Measurements from ENCODE around the gene TNS4.

TNS4 gene

DNA sequence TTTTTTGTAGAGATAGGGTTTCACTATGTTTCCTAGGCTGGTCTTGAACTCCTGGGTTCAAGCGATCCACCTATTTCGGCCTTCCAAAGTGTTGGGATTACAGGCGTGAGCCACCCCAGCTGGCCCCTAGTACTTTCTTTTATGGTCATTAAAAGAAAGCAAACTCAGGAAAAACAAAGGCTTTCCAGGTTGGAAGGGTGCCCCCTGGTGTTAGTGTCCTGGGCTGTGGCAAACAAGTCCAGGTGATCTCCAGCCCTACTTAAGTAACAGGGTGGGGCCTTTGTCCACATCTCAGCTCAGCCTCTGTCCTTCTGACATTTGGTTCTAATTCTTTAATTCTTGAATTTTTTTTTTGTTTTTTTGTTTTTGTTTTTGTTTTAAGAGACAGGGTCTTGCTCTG is 51.2 kb downstream of the TNS4 start:
- no peak for FAIRE-seq

DNA sequence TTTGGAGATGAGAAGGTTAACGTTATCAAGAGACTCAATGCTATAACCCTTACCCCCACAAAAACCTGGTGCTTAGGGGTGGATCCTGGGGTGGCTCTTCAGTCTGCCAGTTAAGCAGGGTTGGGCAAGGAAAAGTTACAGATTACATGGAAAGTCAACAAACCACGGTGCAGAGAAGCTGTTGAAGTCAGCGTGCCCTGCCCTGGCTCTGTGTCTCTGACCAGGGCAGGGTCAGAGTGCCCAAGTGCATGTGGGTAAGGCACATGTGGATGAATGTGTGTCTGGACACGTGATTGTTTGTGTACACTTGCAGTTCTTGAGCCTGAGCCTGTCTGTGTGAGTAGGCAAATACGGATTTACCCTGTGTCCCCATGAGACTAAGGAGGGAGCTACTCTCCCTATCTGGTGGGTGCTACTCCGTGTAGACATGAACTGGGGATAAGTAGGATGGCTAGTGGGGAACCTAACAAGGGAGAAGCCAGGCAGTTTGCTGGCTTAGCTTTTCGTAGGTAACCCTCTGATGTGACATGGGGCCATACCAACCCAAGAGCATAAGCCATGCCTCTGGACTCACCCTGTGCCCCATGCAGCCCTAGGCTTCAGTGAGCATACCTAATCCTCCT is 52.7 kb downstream of the TNS4 start:
- no peak for TF ChIP-seq POLR2A (IDR thresholded peaks at IDR 0.05; ENCODE audit: low read depth, low read length)
- no peak for FAIRE-seq
- DNase-seq (ENCODE audit: insufficient read length, low spot score), result no peak

More for the DNA sequence above, 51.2 kb downstream of the TNS4 start:
- no peak for DNase-seq (ENCODE audit: insufficient read length, low spot score)
- no peak for TF ChIP-seq POLR2A (IDR thresholded peaks at IDR 0.05; ENCODE audit: low read depth, low read length)

DNA sequence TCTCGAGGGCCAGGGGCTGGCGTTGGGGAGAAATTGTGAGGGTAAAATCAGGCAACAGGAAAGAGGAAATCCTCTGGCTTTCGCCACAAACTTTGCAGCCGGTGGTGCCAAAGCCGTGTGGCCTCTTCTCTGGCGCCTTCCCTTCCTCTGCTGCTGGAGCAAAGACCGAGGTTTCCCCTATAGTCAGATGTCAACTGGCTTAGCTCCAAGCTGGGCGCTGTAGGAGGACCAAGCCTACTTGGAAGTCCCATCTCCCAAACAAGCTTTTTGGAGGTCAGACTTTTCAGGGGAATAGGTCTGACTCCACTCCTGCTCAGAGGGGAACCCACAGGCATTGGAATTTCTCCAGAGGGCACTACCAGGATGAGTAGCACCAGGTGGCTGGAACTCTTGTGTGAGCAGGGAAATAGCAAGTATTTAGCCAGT is 53.2 kb downstream of the TNS4 start:
- DNase-seq (ENCODE audit: insufficient read length, low spot score) (no peak), FAIRE-seq (no peak)
- TF ChIP-seq POLR2A (IDR thresholded peaks at IDR 0.05; ENCODE audit: low read depth, low read length), result no peak

DNA sequence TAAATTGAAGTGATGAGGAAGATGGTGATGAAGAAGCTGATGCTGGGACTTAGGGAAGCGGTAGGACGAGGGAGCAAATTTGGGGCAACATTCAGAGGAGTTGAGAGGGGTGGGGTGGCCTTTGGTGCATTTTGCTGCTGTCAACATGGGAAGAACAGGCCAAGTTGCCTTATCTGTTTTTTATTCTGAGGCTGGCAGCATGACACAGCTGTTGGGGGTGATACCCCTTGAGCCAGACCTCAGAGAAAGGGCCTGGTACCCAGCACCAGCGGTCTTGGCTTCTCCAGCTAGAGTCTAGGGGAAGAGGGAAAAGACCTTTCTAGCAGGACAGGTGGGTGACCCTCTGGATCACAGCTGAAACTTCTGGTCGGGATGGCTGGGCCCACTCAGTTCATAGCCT is 53.6 kb downstream of the TNS4 start:
- no peak for FAIRE-seq
- no peak for DNase-seq (ENCODE audit: insufficient read length, low spot score)
- no peak for TF ChIP-seq POLR2A (IDR thresholded peaks at IDR 0.05; ENCODE audit: low read depth, low read length)

DNA sequence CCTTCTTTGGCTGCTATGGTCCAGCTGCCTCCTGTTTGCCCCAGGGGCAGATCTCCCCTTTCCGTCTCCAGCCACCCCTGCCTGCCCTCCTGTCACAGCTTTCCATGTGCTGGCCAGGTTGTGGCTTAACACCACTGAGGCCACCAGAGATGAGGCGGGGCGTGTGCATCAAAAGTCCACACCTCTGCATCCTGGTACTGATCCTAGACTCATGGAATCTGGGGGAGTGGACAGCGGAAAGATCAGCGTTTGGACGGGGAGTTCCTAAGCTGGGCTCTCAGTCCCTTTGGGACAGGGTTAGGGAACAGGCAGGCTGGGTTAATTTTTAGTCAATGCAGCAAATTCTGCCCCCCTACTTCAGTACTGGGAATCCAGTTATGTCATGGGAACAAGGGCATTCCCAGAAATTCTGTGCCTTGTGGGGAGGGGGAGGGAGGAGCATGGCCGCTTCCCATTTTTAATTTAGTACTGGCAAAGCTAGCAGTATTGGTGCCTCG is 54.2 kb downstream of the TNS4 start:
- DNase-seq (ENCODE audit: insufficient read length, low spot score) (no peak), FAIRE-seq (no peak)
- TF ChIP-seq POLR2A (IDR thresholded peaks at IDR 0.05; ENCODE audit: low read depth, low read length), result no peak

DNA sequence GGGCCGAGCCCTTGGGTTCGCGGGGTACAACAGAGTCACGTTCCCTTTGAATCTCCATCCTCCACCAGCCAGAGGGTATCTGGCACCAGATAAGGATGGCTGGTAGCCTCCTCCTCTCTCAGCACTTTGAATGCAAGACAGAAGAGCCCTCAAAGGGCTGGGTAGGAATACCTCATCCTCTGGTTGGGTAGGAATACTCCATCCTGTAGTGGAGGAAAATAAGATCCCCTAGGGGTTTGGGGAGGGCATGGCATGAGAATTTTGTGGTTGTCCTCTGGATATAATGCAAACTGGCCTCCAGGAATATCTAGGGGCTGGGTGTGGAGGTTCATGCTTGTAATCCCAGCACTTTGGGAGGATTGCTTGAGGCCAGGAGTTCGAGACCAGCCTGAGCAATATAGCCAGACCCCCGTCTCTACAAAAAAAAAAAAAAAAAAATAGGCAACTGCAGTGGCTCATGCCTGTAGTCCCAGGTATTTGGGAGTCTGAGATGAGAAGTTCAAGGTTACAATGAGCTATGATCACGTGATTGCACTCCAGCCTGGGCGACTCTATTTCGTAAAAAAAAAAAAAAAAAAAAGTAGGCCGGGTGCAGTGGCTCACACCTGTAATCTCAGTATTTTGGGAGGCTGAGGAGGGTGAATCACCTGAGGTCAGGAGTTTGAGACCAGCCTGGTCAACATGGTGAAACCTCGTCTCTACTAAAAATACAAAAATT is 55.5 kb downstream of the TNS4 start:
- no peak for DNase-seq (ENCODE audit: insufficient read length, low spot score)
- no peak for FAIRE-seq
- TF ChIP-seq POLR2A (IDR thresholded peaks at IDR 0.05; ENCODE audit: low read depth, low read length), result no peak

DNA sequence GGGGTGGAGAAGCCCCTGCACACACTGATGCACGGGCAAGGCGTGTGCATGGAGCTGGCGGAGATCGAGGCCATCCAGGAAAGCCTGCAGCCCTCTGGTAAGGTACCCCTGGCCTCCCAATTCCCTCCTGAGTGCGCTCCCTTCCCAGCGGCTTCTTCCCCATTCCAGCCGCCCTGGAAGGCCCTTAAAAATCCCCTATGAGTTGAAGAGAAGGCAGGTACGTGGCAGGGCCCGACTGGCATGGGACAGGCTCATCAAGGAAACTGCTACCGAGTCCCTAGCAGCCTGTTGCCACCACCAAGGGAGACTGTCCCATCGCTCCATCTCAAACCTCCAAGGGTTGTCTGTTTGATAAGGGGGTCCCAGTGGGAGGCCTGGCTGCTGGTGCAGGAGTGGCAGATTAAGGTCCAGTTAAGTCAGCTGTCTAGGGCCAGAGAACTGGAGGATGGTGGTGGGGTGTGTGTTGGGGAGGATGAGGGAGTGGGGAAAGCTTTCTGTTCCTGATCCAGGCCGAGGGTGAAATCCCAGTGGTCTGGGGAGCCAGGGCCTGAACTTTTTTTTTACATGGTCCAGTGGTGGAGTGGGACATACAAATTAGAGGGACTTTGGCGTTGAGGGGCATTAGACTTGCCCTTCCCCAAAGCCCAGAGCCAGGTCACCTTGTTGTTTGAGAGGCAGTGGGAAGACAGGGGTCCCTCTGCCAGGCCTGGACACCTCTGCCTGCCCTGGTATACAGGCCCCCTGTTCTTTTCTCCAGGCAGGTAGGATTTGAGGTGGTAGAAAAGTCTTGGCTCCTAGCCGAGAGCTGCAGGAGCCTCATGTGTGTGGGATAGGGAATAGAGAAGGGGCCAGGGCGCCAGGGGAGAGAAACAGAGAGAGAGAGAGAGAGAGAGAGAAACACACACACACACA is 57.2 kb downstream of the TNS4 start:
- DNase-seq (ENCODE audit: insufficient read length, low spot score), result no peak
- TF ChIP-seq POLR2A (IDR thresholded peaks at IDR 0.05; ENCODE audit: low read depth, low read length), result no peak
- FAIRE-seq, result no peak

DNA sequence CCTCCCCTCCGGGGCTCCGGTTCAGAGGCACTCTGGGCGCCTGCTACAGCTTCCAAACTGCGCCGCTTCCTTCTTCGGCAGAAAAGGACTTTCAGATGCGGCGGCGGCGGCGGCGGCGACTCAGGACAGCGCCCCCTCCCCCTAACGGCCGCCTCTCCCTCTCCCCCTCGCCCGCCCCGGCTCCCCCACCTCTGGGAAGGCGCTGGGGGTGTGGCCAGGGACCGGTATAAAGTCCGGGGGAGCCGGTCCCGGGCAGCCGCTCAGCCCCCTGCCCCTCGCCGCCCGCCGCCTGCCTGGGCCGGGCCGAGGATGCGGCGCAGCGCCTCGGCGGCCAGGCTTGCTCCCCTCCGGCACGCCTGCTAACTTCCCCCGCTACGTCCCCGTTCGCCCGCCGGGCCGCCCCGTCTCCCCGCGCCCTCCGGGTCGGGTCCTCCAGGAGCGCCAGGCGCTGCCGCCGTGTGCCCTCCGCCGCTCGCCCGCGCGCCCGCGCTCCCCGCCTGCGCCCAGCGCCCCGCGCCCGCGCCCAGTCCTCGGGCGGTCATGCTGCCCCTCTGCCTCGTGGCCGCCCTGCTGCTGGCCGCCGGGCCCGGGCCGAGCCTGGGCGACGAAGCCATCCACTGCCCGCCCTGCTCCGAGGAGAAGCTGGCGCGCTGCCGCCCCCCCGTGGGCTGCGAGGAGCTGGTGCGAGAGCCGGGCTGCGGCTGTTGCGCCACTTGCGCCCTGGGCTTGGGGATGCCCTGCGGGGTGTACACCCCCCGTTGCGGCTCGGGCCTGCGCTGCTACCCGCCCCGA is 58.0 kb downstream of the TNS4 start, which contains the start of gene IGFBP4:
Gene IGFBP4 (plus strand): TSS at position 255 of the 792 bp plus-strand sequence. CDS start 286 bp downstream, at position 541.
- no peak for FAIRE-seq
- TF ChIP-seq POLR2A (IDR thresholded peaks at IDR 0.05; ENCODE audit: low read depth, low read length), result peak; percentile 24; the same call in 1 of the 2 replicates
- peak; percentile 74 for DNase-seq (ENCODE audit: insufficient read length, low spot score)

DNA sequence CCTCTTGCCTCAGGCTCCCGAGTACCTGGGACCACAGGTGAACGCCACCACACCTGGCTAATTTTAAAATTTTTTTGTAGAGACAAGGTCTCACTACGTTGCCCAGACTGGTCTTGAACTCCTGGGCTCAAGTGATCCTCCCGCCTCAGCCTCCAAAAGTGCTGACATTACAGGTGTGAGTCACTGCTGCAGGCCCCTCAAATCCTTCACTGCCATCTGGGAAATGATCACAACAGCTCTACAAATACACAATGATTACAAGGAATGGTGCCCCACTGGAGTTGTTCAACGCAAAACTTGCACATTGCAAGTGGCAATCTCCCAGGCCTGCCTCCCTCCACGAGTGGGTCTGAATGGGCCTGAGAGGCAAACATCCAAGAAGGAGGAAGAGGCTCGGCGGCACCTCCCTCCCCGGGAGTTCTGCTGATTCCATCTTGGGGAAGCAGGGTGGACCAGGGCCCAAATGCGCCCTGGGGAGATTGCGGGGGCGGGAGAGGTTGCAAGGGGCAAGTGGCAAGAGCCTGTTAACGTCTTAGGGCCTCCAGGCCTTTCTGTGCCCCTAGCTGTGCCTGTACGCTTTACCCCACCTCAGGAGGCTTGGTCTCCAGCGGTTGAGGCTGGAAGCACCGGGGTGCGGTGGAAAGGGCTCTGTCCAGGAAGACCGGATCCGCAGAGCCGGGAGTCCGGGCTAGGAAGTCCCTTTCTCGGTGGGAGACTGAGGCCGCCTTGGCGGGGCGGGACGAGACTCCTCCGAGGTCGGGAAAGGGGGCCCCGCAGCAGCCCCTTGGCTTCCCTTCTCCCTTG is 58.8 kb downstream of the TNS4 start:
- no peak for FAIRE-seq
- no peak for DNase-seq (ENCODE audit: insufficient read length, low spot score)
- no peak for TF ChIP-seq POLR2A (IDR thresholded peaks at IDR 0.05; ENCODE audit: low read depth, low read length)

DNA sequence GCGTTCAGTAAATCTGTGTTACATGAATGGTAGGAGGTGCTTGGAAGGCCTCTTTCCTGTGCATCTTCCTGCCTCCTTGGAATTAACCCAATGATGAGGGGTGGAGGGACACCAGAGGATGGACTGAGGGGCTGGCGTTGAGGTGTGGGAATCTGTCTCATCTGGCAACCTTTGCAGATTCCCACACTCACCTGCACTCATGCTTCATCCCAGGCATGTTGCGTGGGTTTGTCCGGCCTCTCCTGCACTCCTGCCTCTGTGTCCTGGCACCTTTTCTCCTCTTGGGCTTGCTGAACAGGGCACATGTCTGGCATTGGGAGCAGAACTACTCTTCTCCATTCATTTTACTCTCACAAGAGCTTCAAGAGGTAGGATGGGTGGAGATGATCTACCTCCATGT is 61.3 kb downstream of the TNS4 start:
- no peak for TF ChIP-seq POLR2A (IDR thresholded peaks at IDR 0.05; ENCODE audit: low read depth, low read length)
- FAIRE-seq (no peak), DNase-seq (ENCODE audit: insufficient read length, low spot score) (no peak)

DNA sequence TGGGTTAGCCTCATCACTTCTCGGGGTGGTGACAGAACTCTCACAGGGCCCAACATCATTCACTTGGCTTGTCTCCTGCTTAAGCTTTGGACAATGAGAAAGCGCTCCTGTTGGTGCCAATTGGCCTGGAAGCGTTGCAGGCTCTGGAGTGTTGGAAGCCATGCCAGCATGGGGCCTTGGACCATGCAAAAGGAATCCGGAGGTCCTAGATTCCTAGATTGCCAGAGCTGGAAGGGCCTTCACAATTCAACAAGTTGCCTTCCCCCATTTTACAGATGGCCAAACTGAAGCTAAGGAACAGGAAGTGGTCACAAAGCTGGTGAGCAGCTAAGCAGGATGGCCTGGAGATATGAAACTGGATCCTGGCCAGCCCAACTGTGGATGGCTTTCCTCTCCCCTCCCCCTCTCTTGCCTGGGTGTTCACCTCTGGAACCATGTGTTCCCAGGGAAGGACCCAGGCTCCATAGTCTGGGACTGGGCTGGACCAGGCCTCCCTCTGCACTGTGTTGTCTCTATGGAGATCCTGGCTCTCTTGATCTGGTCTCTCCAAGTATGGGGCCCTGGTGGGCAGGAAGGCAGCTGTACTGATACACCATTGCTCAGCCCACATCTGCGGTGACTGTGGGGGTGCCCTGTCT is 64.2 kb downstream of the TNS4 start:
- no peak for DNase-seq (ENCODE audit: insufficient read length, low spot score)
- TF ChIP-seq POLR2A (IDR thresholded peaks at IDR 0.05; ENCODE audit: low read depth, low read length), result no peak
- FAIRE-seq, result no peak

DNA sequence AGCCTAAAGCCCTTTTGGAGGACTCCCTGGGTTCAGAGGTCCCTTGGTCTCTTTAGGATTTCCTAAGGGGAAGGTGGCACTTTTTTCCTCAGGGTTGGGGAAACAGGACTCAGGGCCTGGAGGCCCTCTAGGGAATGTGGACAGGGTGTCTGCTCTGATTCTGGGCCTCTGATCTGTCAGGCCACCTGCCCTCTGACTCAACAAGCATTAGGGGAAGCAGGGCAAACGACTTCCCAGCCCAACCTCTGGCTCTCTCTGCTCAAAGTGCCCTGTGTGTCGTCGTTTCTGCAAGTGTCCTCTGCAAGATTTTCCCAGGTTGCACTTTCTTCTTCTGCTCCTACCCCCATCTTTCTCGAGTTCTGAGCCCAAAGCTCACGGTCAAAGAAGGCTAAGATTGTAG is 64.8 kb downstream of the TNS4 start:
- no peak for FAIRE-seq
- TF ChIP-seq POLR2A (IDR thresholded peaks at IDR 0.05; ENCODE audit: low read depth, low read length), result no peak
- no peak for DNase-seq (ENCODE audit: insufficient read length, low spot score)
